Measurements from ENCODE around the gene ACTR5.

DNA sequence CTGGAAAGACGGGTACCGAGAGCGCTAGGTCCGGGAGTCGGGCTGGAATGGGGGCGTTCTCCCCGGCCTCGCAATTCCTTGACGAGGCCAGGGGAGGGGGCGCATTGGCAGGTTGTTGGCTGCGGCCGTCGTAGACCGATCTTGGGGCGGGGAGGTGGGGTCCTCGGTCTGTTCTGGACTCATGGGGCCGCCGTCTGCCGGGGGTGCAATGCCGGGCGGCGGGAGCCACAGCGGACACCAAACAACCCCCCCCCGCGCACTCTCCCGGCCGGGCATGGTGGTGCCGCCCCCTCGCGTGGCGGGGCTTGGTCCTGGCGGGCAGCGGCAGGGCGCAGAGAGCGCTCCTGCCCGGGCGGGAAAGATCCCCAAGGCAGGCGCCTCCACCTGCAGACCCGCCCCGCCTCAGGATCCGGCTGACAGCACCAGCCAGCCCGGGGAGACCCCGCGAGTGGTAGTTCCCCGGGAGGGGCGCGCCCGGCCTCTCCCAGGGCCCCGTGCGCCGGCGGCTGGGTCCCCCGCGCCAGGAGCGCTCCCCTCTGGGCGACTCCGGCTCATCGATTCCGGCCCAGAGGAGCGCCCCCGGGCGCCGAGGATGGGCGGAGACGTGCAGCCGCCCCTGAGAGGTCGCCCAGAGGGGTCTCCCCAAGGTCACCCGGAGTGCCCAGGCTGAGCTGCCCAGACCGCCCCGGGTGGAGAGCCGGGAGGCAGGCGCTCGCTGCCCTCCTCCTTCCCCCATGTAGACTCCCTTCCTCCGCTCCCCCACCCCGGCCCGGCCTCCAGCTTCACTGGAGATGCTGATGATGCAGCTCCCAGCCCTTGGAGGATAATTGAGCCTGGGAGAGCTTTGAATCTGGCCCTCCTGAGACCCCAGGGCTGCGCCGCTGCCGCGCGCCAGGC, 57.9 kb downstream of the ACTR5 start:
- no peak for TF ChIP-seq POLR2AphosphoS5 (IDR thresholded peaks at IDR 0.05; ENCODE audit: low read depth, low read length)
- no peak for TF ChIP-seq YY1 (IDR thresholded peaks at IDR 0.05; ENCODE audit: low read depth)

All from SK-N-SH (cell line).